Endothelial cell of umbilical vein (primary cell): ENCODE measurements around the gene POU2F3.

Experiments
- CTCF ChIP-seq, 2 donors: IDR thresholded peaks; 1 replicate in 1 of 2; 2 replicates in 1 of 2; pipeline ENCODE4 v1.5.1; 2011; ENCODE audit warnings: low read length in 2 of 2, mild to moderate bottlenecking in 2 of 2, moderate library complexity in 2 of 2, control low read depth in 1 of 2, inconsistent platforms in 1 of 2, low read depth in 1 of 2; ENCODE audit not compliant: insufficient read depth in 1 of 2; ENCODE audit errors: extremely low read depth in 1 of 2
- EZH2 ChIP-seq: IDR thresholded peaks from 2 replicates; pipeline ENCODE4 v1.6.1; 2012; ENCODE audit warnings: borderline replicate concordance, low read depth, mild to moderate bottlenecking, moderate library complexity, low read length, inconsistent platforms; ENCODE audit not compliant: severe bottlenecking
- GATA2 ChIP-seq: IDR thresholded peaks from 2 replicates; pipeline ENCODE4 v1.7.0; 2011; ENCODE audit warnings: low read depth, mild to moderate bottlenecking, moderate library complexity, mixed read lengths, low read length; ENCODE audit not compliant: insufficient read length, insufficient read depth
- MAX ChIP-seq: IDR thresholded peaks from 2 replicates; pipeline ENCODE4 v1.6.1; 2011; ENCODE audit not compliant: insufficient read depth, insufficient read length
- POLR2A ChIP-seq: IDR thresholded peaks from 2 replicates; pipeline ENCODE4 v1.6.1; 2012; ENCODE audit warnings: low read depth, mild to moderate bottlenecking, control low read depth, low read length
- POLR2AphosphoS5 ChIP-seq: IDR thresholded peaks from 2 replicates; pipeline ENCODE4 v1.6.1; 2012; ENCODE audit warnings: low read depth, mild to moderate bottlenecking, control low read depth, low read length, moderate library complexity; ENCODE audit not compliant: insufficient read depth

- TF ChIP-seq CTCF (IDR thresholded peaks at IDR 0.05; ENCODE audit: extremely low read depth in 1 of 2, insufficient read depth in 1 of 2, low read depth in 1 of 2, low read length in 2 of 2) (no peak), POLR2A (no peak), POLR2AphosphoS5 (no peak), MAX (no peak), EZH2 (no peak), GATA2 (no peak)
Observed at GRCh38 chr11:120304526-120304925, 64.6 kb downstream of the POU2F3 start.
